Measurements from ENCODE around the gene SPATA31C1. TPM values are rescaled to one million over a fixed set of nuclear protein-coding genes. Genes with fewer than 3 reads are reported as not detected.

SPATA31C1 gene
- total RNA-seq, 2 donors from 2014 or later: not detected

- DNase-seq: no peak
- H3K27me3 ChIP-seq: no peaks in the 10 kb centered on the region
- no peak for TF ChIP-seq POLR2A (IDR thresholded peaks at IDR 0.05)
- TF ChIP-seq CTCF (IDR thresholded peaks at IDR 0.05): no peak
- H3K4me1 ChIP-seq: no peaks in the 10 kb centered on the region
- H3K4me3 ChIP-seq: no peak overlapping the region
- no peak overlapping the region for H3K27ac ChIP-seq
- no peak for ATAC-seq
- H3K36me3 ChIP-seq (replicated peaks in 1 of 2; ENCODE audit: insufficient read depth in 1 of 2, low read depth in 2 of 2): no peaks in the 10 kb centered on the region
- WGBS, 2 donors: 80 to 90% methylated on average over 5 to 6 of the region's 6 CpGs
- intact Hi-C loops (cut with DNase I): no loop called here
- H3K9me3 ChIP-seq: no peaks in the 10 kb centered on the region
Measured at GRCh38 chr9:87883274-87883673, 34.5 kb upstream of the SPATA31C1 start.

DNA sequence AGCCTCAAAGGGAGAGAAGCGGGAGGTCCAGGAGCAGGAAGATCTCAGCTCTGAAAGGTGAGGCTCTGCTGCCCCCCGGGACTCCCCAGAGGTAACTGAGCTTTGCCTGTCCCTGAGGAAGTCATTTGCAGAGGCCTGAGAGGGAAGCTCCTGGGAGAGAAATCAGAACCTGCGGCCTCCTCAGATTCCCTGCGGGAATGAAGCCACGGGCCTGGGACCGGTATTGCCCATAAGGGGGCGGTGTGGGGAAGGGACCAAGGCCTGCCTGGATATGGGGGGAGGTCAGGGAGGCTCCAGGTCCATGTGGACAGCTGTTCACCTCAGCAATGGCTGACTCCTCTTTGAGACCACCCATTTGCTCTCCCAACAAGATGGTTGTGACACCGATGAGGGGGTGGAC lies 33.8 kb upstream of the SPATA31C1 start:
- H3K27me3 ChIP-seq: no peaks in the 10 kb centered on the region
- intact Hi-C loops (cut with DNase I): no loop called here
- DNase-seq (no peak), ATAC-seq (no peak)
- no peaks in the 10 kb centered on the region for H3K9me3 ChIP-seq
- no peak overlapping the region for H3K27ac ChIP-seq
- no peak overlapping the region for H3K4me3 ChIP-seq
- H3K36me3 ChIP-seq (replicated peaks in 1 of 2; ENCODE audit: insufficient read depth in 1 of 2, low read depth in 2 of 2): no peaks in the 10 kb centered on the region
- 69 to 80% methylated on average over 7 to 8 of the region's 8 CpGs for WGBS, 2 donors
- H3K4me1 ChIP-seq: no peaks in the 10 kb centered on the region
- no peak for TF ChIP-seq CTCF (IDR thresholded peaks at IDR 0.05)
- no peak for TF ChIP-seq POLR2A (IDR thresholded peaks at IDR 0.05)

DNA sequence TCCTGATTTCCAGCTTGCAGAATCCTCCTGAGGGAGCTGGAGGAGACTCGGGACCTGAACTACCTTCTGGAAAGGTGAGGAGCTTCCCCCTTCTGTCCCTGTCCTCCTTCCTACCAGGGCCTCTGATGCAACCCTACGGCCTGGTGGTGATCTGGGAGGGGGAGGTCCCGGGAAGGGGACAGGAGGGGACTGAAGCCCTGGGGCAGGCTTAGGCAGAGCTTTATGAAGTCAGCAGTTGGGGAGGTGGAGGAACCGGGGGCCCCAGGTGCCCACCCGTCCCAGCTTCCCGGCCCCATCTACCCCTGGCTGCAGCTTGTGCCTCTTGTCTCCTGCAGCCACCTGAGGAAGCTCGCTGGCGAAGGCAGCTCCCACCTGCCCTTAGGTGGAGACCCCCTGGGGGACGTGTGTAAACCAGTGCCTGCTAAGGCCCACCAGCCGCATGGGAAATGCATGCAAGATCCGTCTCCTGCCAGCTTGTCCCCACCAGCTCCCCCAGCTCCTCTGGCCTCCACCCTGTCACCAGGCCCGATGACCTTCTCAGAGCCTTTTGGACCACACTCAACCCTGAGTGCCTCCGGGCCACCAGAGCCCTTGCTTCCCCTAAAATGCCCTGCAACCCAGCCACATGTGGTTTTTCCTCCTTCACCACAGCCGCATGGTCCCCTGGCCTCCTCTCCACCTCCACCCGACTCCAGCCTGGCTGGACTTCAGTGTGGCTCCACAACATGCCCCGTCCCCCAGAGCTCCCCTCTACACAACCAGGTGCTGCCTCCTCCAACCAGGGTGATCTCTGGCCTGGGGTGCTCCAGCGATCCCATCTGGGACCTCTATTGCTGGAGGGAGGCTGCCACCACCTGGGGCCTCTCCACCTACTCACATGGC lies 32.9 kb upstream of the SPATA31C1 start:
- Histone ChIP-seq H3K27me3 (no peaks in the 10 kb centered on the region), H3K27ac (no peak overlapping the region), H3K36me3 (replicated peaks in 1 of 2; ENCODE audit: insufficient read depth in 1 of 2, low read depth in 2 of 2) (no peaks in the 10 kb centered on the region), H3K4me1 (no peaks in the 10 kb centered on the region), H3K4me3 (no peak overlapping the region), H3K9me3 (no peaks in the 10 kb centered on the region)
- 84 to 94% methylated on average over 14 to 16 of the region's 17 CpGs for WGBS, 2 donors
- DNase-seq (no peak), ATAC-seq (no peak)
- intact Hi-C loops (cut with DNase I): no loop called here
- TF ChIP-seq CTCF (IDR thresholded peaks at IDR 0.05): no peak
- no peak for TF ChIP-seq POLR2A (IDR thresholded peaks at IDR 0.05)

DNA sequence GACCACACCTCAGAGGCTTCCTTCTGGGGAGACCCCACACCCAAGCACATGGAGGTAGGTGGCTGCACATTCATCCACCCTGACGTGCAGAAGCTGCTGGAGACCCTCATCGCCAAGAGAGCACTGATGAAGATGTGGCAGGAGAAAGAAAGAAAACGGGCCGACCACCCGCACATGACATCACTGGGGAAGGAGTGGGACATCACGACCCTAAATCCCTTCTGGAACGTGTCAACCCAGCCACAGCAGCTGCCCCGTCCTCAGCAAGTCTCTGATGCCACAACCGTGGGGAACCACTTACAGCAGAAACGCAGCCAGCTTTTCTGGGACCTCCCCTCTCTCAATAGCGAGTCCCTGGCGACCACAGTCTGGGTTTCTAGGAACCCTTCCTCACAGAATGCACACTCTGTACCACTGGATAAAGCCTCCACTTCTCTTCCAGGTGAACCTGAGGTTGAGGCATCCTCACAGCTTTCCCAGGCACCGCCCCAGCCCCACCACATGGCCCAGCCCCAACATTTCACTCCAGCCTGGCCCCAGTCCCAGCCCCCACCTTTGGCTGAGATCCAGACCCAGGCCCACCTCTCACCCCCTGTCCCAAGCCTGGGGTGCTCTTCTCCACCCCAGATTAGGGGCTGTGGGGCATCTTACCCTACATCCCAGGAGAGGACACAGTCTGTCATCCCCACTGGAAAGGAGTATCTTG lies 32.1 kb upstream of the SPATA31C1 start:
- 76 to 82% methylated on average over 13 of the region's 13 CpGs for WGBS, 2 donors

More for the DNA sequence above, 32.1 kb upstream of the SPATA31C1 start:
- no peak for ATAC-seq
- TF ChIP-seq POLR2A (IDR thresholded peaks at IDR 0.05) (no peak), CTCF (IDR thresholded peaks at IDR 0.05) (no peak)
- intact Hi-C loops (cut with DNase I): no loop called here
- Histone ChIP-seq H3K4me3 (no peak overlapping the region), H3K27me3 (no peaks in the 10 kb centered on the region), H3K27ac (no peak overlapping the region), H3K36me3 (replicated peaks in 1 of 2; ENCODE audit: insufficient read depth in 1 of 2, low read depth in 2 of 2) (no peaks in the 10 kb centered on the region), H3K9me3 (no peaks in the 10 kb centered on the region), H3K4me1 (no peaks in the 10 kb centered on the region)
- no peak for DNase-seq

Data from body of pancreas (tissue), 4 donors.